GM18861 (cell line): Measurements from ENCODE around the gene MRTFA.
"Not testable (repeated sequence)": the region's sequence is repeated elsewhere in the genome, so short reads cannot be mapped to it uniquely, and the experiment has no call there.

Experiments
- ATAC-seq: cut with Tn5 transposase; IDR thresholded peaks from one replicate; pipeline ENCODE4 v1.9.1; 2021; ENCODE audit not compliant: unreplicated experiment

Gene MRTFA

GRCh38 chr22:40636380-40637182 lies at the start of gene MRTFA:
Gene MRTFA, minus strand, starts transcription at chr22:40636719.
- peak; percentile 87 for ATAC-seq

- no peak for ATAC-seq
Measured at GRCh38 chr22:40685406-40685805, 48.9 kb upstream of the MRTFA start.

GRCh38 chr22:40684728-40685127 lies 48.2 kb upstream of the MRTFA start:
- no peak for ATAC-seq

- no peak for ATAC-seq
Measured at GRCh38 chr22:40681451-40681850, 44.9 kb upstream of the MRTFA start.

GRCh38 chr22:40680819-40681183 lies 44.3 kb upstream of the MRTFA start:
- no peak for ATAC-seq

- ATAC-seq: no peak
Measured at GRCh38 chr22:40679964-40680818, 43.7 kb upstream of the MRTFA start.

DNA sequence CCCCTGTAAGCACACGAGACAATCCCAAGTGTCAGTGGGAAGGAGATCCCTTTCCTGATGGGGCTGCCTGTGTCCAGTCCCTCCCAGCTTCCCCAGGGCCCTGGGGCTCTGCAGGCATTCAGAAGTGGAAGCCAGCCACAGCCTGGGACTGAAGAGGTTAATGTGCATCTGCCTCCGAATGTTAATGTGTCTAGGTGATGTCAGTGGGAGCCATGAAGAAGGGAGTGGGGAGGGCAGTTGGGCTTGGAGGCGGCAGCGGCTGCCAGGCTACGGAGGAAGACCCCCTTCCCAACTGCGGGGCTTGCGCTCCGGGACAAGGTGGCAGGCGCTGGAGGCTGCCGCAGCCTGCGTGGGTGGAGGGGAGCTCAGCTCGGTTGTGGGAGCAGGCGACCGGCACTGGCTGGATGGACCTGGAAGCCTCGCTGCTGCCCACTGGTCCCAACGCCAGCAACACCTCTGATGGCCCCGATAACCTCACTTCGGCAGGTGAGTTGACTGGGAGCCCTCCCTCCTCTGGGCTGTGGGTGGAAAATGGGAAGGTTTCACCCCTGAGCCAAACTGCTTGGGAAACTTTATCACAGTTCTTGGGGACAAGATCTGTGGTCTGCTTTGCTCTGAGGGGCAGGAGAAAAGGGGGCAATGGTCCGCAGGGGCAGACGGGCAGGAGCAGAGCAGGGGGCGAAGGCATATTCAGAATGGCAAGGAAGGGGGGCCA lies 42.9 kb upstream of the MRTFA start, which contains the start of gene MCHR1:
Gene MCHR1 (plus strand): TSS at position 236 of the 715 bp plus-strand sequence. CDS start 169 bp downstream, at position 405.
- ATAC-seq: no peak

DNA sequence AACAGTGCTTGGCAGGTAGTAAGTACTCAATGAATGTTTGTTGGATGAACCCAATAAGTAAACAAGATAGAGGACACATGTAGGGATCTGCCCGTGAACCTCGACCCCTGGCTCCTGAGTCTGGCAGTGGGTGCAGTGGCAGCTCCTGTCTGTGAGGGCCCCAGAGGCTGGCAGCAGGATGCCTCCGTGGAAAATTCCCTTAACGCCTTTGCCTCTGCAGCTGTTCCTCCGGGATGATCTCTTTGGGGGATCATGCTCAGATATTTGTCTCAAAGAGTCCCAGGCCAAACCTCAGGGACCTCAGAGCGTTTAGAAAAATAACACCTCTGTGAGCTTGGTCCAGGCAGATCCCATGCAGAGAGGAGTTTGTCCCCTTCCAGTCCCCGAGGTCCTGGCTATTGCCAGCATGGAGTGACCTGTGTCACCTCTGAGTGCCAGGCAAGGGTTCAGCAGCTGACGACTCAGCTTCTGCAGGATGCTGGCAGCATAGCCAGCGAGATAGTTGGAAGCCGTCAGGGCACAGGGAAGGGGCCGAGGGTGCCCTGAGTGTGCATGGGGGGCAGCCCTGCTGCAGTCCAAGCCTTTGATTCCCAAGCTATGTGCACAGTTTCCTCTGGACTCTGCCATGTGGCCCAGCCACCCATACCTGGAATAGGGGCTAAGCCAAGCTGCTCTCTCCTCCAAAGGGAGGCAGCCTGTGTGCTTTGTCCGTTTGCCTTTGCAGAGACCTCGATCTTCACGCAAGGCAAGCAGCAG lies 42.2 kb upstream of the MRTFA start:
- no peak for ATAC-seq

GRCh38 chr22:40676644-40677043 lies 40.1 kb upstream of the MRTFA start:
- ATAC-seq: no peak

DNA sequence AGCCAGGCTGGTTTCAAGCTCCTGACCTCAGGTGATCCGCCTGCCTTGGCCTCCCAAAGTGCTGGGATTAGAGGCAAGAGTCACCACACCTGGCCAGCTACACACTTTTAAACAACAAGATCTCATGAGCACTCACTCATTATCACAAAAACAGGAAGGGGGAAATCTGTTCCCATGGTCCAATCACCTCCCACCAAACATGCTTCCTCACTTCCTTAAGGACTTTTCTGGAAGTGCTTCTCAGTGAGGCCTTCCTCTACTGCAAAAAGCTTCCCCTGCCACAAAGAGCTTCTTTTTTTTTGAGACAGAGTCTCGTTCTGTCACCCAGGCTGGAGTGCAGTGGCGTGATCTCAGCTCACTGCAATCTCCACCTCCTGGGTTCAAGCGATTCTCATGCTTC lies 39.6 kb upstream of the MRTFA start:
- not testable (repeated sequence) for ATAC-seq

DNA sequence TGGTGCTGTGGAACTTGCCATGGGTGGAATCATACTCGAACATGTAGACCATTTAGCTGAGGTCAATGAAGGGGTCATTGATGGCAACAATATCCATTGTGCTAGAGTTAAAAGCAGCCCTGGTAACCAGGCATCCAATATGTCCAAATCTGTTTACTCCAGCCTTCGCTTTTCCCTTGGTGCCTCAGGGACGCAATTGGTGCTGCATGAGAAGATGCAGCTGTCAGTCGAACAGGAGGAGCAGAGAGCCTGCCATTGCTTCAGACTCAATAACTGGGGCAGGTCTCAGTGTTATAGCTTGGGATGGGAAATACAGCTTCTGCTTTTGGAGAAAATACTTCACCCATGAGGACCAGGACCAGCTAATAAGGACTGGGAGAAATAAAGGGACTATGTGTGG lies 37.8 kb upstream of the MRTFA start:
- ATAC-seq: no peak

GRCh38 chr22:40673017-40673416 lies 36.5 kb upstream of the MRTFA start:
- ATAC-seq: no peak

DNA sequence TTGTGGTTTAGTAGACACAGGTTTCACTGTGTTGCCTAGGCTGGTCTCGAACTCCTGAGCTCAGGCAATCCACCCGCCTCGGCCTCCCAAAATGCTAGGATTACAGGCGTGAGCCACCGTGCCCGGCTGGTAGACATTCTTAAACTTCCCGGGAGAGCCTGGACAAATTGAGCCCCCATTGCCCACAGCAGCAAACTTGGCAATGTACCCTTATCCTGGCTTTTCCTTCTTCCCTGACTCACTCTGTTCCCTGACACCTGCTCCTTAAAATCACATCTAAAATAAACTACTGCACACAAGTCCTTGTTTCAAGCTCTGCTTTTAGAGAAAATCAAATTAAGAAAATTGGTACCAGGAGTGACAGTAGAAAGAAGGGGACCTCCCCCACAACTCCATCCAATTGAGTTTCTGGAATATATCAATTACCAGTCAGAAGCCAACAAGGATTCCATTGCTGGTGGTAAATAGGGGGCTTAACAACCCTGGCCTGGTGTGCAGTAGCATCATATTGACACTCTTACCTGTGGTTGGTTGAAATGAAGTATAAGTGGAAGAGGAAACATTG lies 35.4 kb upstream of the MRTFA start:
- no peak for ATAC-seq

DNA sequence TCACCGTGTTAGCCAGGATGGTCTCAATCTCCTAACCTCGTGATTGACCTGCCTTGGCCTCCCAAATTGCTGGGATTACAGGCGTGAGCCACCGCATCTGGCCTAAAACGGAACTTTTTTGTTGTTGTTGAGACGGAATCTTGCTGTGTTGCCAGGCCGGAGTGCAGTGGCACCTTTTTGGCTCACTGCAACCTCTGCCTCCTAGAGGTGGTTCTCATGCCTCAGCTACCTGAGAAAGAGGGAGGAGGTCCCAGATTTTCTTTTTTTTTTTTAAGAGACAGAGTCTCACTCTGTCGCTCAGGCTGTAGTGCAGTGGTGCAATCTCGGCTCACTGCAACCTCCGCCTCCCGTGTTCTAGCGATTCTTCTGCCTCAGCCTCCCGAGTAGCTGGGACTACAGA lies 34.9 kb upstream of the MRTFA start:
- no peak for ATAC-seq

GRCh38 chr22:40670058-40670457 lies 33.5 kb upstream of the MRTFA start:
- ATAC-seq: no peak

DNA sequence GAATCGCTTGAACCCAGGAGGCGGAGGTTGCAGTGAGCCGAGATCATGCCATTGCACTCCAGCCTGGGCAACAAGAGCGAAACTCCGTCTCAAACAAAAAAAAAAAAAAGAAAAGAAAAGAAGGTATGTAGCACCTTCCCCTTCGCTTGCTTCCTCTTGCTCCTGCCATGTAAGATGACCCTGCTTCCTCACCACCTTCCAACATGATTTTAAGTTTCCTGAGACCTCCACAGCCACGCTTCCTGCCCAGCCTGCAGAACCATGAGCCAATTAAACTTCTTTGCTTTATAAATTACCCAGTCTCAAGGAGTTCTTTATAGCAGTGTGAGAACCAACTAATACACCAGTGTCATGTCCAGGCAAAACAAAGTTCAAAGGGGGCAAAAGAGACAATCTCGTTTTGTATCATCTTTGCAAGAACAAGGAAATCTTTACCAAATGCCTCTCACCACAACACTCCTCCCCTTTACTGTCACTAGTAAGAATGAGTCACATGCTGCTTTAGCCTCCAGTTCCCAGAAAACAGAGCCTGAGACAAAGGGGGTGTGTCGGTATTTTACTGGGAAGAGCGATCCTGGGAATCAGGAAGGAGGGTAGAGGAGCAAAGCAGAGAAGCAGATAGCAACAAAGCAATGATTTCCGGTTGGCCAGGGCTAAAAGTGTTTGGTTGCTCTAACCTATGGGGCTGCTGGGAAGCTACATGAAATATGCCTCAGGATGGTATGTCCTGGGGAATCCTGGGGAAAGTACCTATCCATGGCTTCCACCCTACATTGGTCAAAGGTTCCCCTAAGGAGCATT lies 32.3 kb upstream of the MRTFA start:
- no peak for ATAC-seq

DNA sequence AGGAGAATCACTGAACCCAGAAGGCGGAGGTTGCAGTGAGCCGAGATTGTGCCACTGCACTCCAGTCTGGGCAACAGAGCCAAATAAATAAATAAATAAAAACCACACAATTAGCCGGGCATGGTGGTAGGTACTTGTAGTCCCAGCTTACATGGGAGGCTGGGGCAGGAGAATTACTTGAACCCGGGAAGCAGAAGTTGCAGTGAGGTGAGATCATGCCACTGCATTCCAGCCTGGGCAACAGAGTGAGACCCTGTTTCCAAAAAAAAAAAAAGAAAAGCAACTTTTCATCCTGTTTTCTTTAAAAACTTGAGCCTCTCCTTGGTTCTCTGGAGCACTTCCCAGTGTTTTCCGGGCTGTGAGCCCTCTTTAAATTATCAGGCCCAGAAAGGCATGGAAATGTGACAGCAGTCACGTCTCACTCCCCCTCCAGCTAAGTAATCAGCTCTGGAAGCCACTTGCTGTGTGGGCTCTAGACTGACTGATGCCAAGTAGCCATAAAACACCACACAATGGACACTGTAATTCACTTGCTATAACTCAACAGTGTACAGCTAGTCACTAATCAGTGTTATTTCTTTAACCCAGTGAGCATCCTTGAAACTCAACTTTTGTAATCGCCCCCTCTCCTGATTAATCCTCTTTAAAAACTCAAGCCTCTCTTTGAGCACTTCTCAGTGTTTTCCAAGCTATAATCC lies 29.8 kb upstream of the MRTFA start:
- no peak for ATAC-seq

- no peak for ATAC-seq
Measured at GRCh38 chr22:40665312-40665711, 28.8 kb upstream of the MRTFA start.

- ATAC-seq: no peak
Measured at GRCh38 chr22:40661671-40662070, 25.2 kb upstream of the MRTFA start.
